NCI-H2171 (cell line): ENCODE data around the gene CMYA5.
"Not testable (repeated sequence)": the region's sequence is repeated elsewhere in the genome, so short reads cannot be mapped to it uniquely, and the experiment has no call there.

Experiments used
- DNase-seq: peaks from one replicate; lab custom pipeline; 2025; lab: John Stamatoyannopoulos, UW

CMYA5 gene

GRCh38 chr5:79689541-79690466 is at the start of gene CMYA5:
CMYA5 (plus strand) TSS chr5:79689836; CDS start chr5:79689908, 72 bp downstream.
- DNase-seq, result no peak

DNA sequence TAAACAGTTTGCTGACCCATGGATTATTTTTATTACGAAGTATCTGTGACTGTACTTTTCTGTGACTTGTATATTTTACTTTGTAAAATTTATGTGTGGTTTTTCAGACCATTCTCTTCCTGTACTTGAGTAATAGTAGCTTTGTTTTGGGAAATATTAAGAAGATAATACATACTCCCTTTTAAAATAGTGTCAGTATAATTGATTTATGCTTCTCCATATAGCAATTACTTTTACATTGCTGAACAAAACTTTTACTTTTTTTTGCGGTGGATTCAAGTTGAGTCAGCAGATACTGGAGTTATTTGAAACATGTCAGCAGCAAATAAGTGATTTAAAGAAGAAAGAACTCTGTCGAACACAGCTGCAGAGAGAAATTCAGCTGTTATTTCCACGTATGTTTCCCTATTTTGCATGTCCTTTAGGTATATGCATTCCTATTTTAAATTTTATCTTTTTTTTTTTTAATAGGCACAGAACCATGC is 49.0 kb upstream of the CMYA5 start:
- DNase-seq, result no peak

- no peak for DNase-seq
These were observed 48.2 kb upstream of the CMYA5 start for GRCh38 chr5:79641414-79641813.

- no peak for DNase-seq
These were observed 47.4 kb upstream of the CMYA5 start for GRCh38 chr5:79642210-79642609.

DNA sequence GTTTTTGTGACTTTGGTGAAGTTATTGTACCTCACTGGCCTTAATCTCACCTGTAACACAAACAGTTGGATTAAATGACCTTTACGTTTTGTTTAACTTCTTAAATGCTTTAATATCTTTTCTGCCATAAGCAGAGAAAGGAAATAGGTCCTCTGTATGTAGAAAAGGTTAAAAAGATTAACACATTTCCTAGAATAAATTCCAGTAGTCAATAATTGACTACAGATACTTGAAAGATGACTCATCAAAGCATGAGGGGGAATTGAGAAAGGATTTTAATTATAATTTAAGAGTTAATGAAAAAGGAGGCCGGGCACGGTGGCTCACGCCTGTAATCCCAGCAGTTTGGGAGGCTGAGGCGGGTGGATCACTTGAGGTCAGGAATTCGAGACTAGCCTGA is 35.8 kb upstream of the CMYA5 start:
- no peak for DNase-seq

GRCh38 chr5:79663212-79663611 is 26.4 kb upstream of the CMYA5 start:
- no peak for DNase-seq

DNA sequence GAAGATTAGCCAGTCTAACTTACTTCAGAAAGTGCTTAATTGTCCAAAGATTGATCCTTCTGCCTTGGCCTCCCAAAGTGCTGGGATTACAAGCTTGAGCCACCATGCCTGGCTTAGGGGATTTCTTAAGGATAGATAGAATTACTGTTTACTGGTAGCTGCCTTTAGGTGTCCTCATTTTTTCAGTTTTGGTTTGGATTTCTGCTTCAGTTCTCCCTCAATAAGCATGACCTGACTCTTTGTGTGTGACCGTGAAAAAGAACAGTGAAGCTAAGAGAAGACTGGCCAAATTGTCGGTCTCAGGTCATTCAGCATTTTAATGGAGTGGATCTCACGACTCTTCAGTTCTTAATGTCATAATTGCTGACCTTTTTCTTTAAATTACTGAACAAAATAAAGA is 22.9 kb upstream of the CMYA5 start:
- DNase-seq, result no peak

GRCh38 chr5:79672392-79672791 is 17.2 kb upstream of the CMYA5 start:
- DNase-seq, result no peak

GRCh38 chr5:79676354-79676753 is 13.3 kb upstream of the CMYA5 start:
- not testable (repeated sequence) for DNase-seq

- DNase-seq, result not testable (repeated sequence)
These were observed 7.5 kb upstream of the CMYA5 start for GRCh38 chr5:79682102-79682501.

- DNase-seq, result no peak
These were observed 4.9 kb upstream of the CMYA5 start for GRCh38 chr5:79684782-79685181.

GRCh38 chr5:79685627-79686026 is 4.0 kb upstream of the CMYA5 start:
- no peak for DNase-seq

GRCh38 chr5:79686799-79687198 is 2.8 kb upstream of the CMYA5 start:
- DNase-seq, result no peak

- no peak for DNase-seq
These were observed 1.7 kb upstream of the CMYA5 start for GRCh38 chr5:79687889-79688288.

GRCh38 chr5:79691007-79691406 is 1.4 kb downstream of the CMYA5 start:
- no peak for DNase-seq

- DNase-seq, result no peak
These were observed 3.0 kb downstream of the CMYA5 start for GRCh38 chr5:79692596-79692995.

DNA sequence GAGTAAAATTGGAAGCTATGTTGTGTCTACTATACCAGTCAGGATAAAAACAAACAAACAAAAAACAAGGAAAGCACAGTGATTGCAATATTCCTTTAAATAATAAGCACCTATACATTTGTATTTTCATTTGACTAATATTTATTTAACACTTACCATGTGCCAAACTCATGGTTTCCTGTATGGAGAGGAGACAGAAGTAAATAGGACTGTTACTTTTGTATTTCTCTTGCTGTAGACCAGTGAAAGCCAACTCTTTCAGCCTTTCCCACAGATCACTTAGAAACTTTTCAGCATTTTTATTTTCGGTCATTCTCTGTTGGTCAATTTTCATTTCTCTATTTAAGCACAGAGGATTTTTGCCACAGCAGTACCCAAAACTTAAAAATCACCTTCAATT is 4.5 kb downstream of the CMYA5 start:
- no peak for DNase-seq

- DNase-seq, result no peak
These were observed 5.0 kb downstream of the CMYA5 start for GRCh38 chr5:79694652-79695051.

GRCh38 chr5:79695526-79695925 is 5.9 kb downstream of the CMYA5 start:
- DNase-seq, result no peak

- no peak for DNase-seq
These were observed 7.9 kb downstream of the CMYA5 start for GRCh38 chr5:79697222-79698170.

- no peak for DNase-seq
These were observed 10.2 kb downstream of the CMYA5 start for GRCh38 chr5:79699763-79700400.
